ENCODE results near the gene TLL2. TPM values are rescaled to one million over a fixed set of nuclear protein-coding genes. Genes with fewer than 3 reads are reported as not detected.
"Not testable (repeated sequence)": the region's sequence is repeated elsewhere in the genome, so short reads cannot be mapped to it uniquely, and the experiment has no call there.

The TLL2 gene
- 1 to 10 TPM in 1 of 4 donors, under 1 TPM in 2, not detected in 1; 0.46 to 1.6 (median 0.54) TPM for polyA plus RNA-seq
- long read RNA-seq, donor 1, result 0 reads
- long read RNA-seq, donor 2, result 0 reads
- long read RNA-seq, donor 3, result 0 reads
- long read RNA-seq, donor 4, result 0 reads
- long read RNA-seq, donor 5, result 0 reads
- long read RNA-seq, donor 6, result 0 reads
- long read RNA-seq, donor 7, result 0 reads
- long read RNA-seq, donor 8, result 0 reads
- long read RNA-seq, donor 9, result 0 reads
- long read RNA-seq, donor 10, result 0 reads

DNA sequence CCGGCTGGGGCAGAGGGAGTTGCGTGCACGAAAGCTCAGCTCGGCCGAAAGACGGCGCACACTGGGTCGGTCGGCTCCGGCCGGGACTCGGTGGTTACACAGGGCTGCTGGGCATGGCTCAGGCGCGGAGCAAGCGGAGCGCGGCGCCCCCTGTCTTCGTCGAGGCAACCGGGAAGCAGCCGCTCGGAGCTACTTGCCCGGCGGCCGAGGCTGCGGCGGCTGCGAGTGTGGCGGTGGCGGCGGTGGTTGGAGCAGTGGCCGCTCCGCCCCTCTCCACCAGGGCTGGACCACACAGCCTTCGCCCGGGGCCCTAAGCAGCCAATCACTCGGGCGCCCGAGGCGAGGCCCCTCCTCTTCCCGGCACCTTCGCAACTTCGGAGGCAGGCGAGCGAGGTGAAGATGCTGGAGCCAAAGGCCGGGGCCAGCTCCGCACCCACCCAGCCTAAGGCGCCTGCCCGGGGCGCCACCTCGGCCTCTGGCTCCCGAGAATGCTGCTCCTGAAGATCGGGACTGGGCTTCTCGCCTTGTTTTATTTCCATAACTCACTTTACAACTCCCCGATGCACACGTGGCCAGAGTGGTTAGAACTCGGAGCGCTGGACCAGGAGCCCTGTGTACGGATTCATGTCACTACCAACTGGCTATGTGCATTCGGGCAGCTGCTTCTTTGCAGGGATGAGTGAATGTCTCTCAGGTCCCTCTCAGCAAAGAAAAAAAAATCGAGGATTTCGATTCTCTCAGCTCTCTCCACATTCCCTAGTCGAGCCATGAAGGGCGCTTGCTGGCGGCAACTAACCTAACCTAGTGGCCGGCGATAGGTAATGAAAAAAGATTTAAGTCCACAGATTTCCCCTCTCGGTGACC lies at the start of gene TLL2:
TLL2 (minus strand) TSS at position 229 of the 864 bp plus-strand sequence. CDS start 241 bp downstream, outside the sequence.
- no peak within 1 kb of the TSS for H3K27ac ChIP-seq (ENCODE audit: low read depth in 1 of 3, low read length in 2 of 3)
- 1 to 2% (median 2%) methylated on average over 50 to 68 of the region's 68 CpGs for WGBS, 3 donors
- peaks cover 0 to 17% (median 5%) of the 10 kb centered on the region in 3 donors for H3K4me1 ChIP-seq (ENCODE audit: control insufficient read depth in 3 of 3, insufficient read depth in 2 of 3, low read depth in 1 of 3, low read length in 2 of 3)
- DNase-seq (peak; percentile 88 to 89), FAIRE-seq (no peak)
- peaks cover 0 to 41% (median 3%) of the 10 kb centered on the region in 3 donors for H3K27me3 ChIP-seq (ENCODE audit: control insufficient read depth in 3 of 3, insufficient read depth in 3 of 3, low read length in 3 of 3)
- no peaks in the 10 kb centered on the region for H3K9me3 ChIP-seq (ENCODE audit: control insufficient read depth in 2 of 2, insufficient read depth in 1 of 2, low read depth in 1 of 2, low read length in 1 of 2)
- H3K4me3 ChIP-seq (ENCODE audit: low read depth in 1 of 3, low read length in 3 of 3), result peak within 1 kb of the TSS; percentile 24 to 64 (median 42)
- H3K36me3 ChIP-seq (ENCODE audit: control insufficient read depth in 3 of 3, insufficient read depth in 2 of 3, low read depth in 1 of 3, low read length in 3 of 3), result no peaks in the 10 kb centered on the region

DNA sequence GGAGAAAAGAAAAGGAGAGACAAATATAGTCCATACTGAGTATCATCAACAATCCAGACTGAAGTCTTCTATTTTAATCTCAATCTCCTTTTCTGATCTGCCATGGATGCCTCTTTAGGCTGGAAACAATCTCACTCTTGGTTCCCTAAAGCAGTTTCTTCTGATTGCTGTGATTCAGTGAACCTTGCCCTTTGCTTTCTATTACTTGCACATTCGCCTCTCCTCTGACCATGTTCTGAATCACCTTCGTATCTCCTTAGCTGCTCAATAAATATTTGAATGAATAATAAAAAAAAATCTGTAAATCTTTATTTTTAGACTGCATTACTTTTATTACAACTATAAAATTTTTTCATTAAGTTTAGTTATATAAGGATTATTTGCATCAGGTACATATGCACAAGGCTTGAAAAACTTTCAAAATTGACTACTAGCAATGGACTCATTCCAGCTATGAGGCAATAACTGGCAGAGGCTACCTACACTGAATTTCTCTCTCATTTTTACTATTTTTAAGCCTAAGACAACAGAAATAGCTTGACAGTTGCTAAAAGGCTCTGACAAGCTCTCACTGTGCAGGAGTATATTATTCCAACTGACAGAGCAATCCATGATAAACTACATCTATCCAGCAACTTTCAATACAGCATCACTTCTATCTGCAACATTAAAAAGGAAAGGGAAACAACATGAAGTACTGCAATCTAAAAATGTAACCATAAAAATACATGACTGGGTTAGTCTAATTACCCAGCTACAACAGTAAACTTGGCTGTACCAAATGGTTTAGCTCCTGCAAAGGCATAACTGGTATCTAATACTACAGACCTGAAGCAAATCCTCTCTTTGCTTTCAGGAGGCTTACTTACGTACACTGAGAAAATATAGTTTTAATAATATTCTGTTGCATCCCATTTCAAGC lies 47.5 kb upstream of the TLL2 start:
- 41 to 77% (median 63%) methylated on average over 3 of the region's 3 CpGs for WGBS, 3 donors
- DNase-seq (peak; percentile 55 to 83), FAIRE-seq (peak; percentile 91)
- Histone ChIP-seq H3K27me3 (ENCODE audit: control insufficient read depth in 3 of 3, insufficient read depth in 3 of 3, low read length in 3 of 3) (no peaks in the 10 kb centered on the region), H3K4me3 (ENCODE audit: low read depth in 1 of 3, low read length in 3 of 3) (no peak overlapping the region), H3K27ac (ENCODE audit: low read depth in 1 of 3, low read length in 2 of 3) (no peak overlapping the region), H3K9me3 (ENCODE audit: control insufficient read depth in 2 of 2, insufficient read depth in 1 of 2, low read depth in 1 of 2, low read length in 1 of 2) (no peaks in the 10 kb centered on the region), H3K4me1 (ENCODE audit: control insufficient read depth in 3 of 3, insufficient read depth in 2 of 3, low read depth in 1 of 3, low read length in 2 of 3) (peaks cover 0 to 3% (median 0%) of the 10 kb centered on the region in 3 donors), H3K36me3 (ENCODE audit: control insufficient read depth in 3 of 3, insufficient read depth in 2 of 3, low read depth in 1 of 3, low read length in 3 of 3) (peaks cover 11 to 16% (median 14%) of the 10 kb centered on the region in 3 donors)

DNA sequence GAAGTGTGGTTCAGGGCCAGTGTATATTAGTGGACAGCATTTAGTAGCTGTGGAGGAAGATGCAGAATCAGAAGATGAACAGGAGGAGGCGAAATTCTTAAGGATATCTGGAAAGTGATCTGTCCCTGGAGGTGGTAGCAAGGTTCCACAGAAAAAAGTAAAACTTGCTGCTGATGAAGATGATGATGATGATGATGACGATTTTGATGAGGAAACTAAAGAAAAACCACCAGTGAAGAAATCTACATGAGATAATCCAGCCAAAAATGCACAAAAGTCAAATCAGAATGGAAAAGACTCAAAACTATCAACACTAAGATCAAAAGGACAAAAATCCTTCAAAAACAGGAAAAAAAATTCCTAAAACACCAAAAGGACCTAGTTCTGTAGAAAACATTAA lies 46.8 kb upstream of the TLL2 start:
- Histone ChIP-seq H3K4me1 (ENCODE audit: control insufficient read depth in 3 of 3, insufficient read depth in 2 of 3, low read depth in 1 of 3, low read length in 2 of 3) (peaks cover 0 to 3% (median 0%) of the 10 kb centered on the region in 3 donors), H3K36me3 (ENCODE audit: control insufficient read depth in 3 of 3, insufficient read depth in 2 of 3, low read depth in 1 of 3, low read length in 3 of 3) (peaks cover 11 to 16% (median 14%) of the 10 kb centered on the region in 3 donors), H3K27me3 (ENCODE audit: control insufficient read depth in 3 of 3, insufficient read depth in 3 of 3, low read length in 3 of 3) (no peaks in the 10 kb centered on the region), H3K27ac (ENCODE audit: low read depth in 1 of 3, low read length in 2 of 3) (no peak overlapping the region), H3K4me3 (ENCODE audit: low read depth in 1 of 3, low read length in 3 of 3) (no peak overlapping the region), H3K9me3 (ENCODE audit: control insufficient read depth in 2 of 2, insufficient read depth in 1 of 2, low read depth in 1 of 2, low read length in 1 of 2) (no peaks in the 10 kb centered on the region)
- 77 to 92% (median 81%) methylated on average over 2 of the region's 2 CpGs for WGBS, 3 donors
- DNase-seq (no peak), FAIRE-seq (no peak)

DNA sequence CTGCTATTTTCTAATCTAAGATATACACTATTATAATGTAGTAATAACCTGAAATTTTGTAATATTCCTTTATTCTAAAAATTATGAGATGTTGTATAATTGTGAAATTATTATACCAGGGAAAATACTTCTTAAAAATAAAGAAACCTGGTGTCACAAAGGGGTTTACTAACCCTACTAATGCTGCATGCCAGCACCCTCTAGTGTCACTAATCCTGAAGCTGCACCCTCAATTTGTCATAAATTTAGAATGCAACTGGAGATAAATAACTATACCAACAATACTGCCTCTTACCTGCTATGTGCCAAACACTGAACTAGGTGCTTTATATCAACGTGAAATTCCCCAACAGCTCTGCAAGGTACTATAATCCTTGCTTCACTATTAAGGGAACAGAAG lies 42.3 kb upstream of the TLL2 start:
- no peaks in the 10 kb centered on the region for H3K4me1 ChIP-seq (ENCODE audit: control insufficient read depth in 3 of 3, insufficient read depth in 2 of 3, low read depth in 1 of 3, low read length in 2 of 3)
- peaks cover 10 to 15% (median 10%) of the 10 kb centered on the region in 3 donors for H3K36me3 ChIP-seq (ENCODE audit: control insufficient read depth in 3 of 3, insufficient read depth in 2 of 3, low read depth in 1 of 3, low read length in 3 of 3)
- no peak overlapping the region for H3K27ac ChIP-seq (ENCODE audit: low read depth in 1 of 3, low read length in 2 of 3)
- 31 to 75% (median 43%) methylated on average over 1 of the region's 1 CpG for WGBS, 3 donors
- no peaks in the 10 kb centered on the region for H3K9me3 ChIP-seq (ENCODE audit: control insufficient read depth in 2 of 2, insufficient read depth in 1 of 2, low read depth in 1 of 2, low read length in 1 of 2)
- H3K4me3 ChIP-seq (ENCODE audit: low read depth in 1 of 3, low read length in 3 of 3), result no peak overlapping the region
- peak in 1 of 2 donors; percentile 19 for DNase-seq
- FAIRE-seq, result no peak
- no peaks in the 10 kb centered on the region for H3K27me3 ChIP-seq (ENCODE audit: control insufficient read depth in 3 of 3, insufficient read depth in 3 of 3, low read length in 3 of 3)

DNA sequence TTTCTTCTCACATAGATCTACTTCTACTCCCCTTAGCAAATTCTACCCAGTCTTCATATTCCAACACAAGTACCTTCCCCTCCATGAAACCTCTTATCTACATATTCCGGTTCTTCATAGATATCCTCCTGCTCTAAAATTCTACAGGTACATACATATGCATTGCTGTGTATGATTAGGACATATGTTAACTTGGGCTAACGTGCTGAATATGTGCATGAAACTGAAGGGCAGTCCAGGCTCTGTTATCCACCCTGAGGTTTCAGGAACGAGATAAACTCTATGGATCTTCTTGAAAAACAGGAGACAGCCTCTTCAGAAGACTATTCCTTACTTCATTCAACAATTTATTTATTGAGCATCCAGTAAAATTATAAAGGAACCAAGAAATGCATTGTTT lies 41.6 kb upstream of the TLL2 start:
- H3K4me1 ChIP-seq (ENCODE audit: control insufficient read depth in 3 of 3, insufficient read depth in 2 of 3, low read depth in 1 of 3, low read length in 2 of 3), result no peaks in the 10 kb centered on the region
- H3K27ac ChIP-seq (ENCODE audit: low read depth in 1 of 3, low read length in 2 of 3), result no peak overlapping the region
- WGBS, 3 donors, result 91 to 94% (median 92%) methylated on average over 3 of the region's 3 CpGs
- DNase-seq, result no peak
- no peaks in the 10 kb centered on the region for H3K9me3 ChIP-seq (ENCODE audit: control insufficient read depth in 2 of 2, insufficient read depth in 1 of 2, low read depth in 1 of 2, low read length in 1 of 2)
- no peak for FAIRE-seq
- no peaks in the 10 kb centered on the region for H3K27me3 ChIP-seq (ENCODE audit: control insufficient read depth in 3 of 3, insufficient read depth in 3 of 3, low read length in 3 of 3)
- H3K36me3 ChIP-seq (ENCODE audit: control insufficient read depth in 3 of 3, insufficient read depth in 2 of 3, low read depth in 1 of 3, low read length in 3 of 3), result peaks cover 10 to 15% (median 12%) of the 10 kb centered on the region in 3 donors
- no peak overlapping the region for H3K4me3 ChIP-seq (ENCODE audit: low read depth in 1 of 3, low read length in 3 of 3)

DNA sequence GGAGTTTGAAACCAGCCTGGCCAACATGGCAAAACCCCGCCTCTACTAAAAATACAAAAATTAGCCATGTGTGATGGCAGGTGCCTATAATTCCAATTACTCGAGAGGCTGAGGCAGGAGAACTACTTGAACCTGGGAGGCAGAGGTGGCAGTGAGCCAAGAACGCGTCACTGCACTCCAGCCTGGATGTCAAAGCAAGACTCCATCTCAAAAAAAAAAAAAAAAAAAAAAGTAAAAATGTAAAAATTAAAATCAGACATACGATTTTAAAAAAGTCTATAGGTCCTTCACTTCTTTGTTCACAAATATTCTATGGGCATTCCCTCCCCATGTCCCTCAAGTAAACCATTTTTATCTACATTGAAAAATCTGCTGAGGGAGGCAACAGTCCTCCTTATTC lies 34.9 kb upstream of the TLL2 start:
- H3K36me3 ChIP-seq (ENCODE audit: control insufficient read depth in 3 of 3, insufficient read depth in 2 of 3, low read depth in 1 of 3, low read length in 3 of 3), result peaks cover 6 to 22% (median 11%) of the 10 kb centered on the region in 3 donors
- 73 to 83% (median 75%) methylated on average over 5 of the region's 5 CpGs for WGBS, 3 donors
- no peaks in the 10 kb centered on the region for H3K9me3 ChIP-seq (ENCODE audit: control insufficient read depth in 2 of 2, insufficient read depth in 1 of 2, low read depth in 1 of 2, low read length in 1 of 2)
- FAIRE-seq (no peak), DNase-seq (no peak)
- no peaks in the 10 kb centered on the region for H3K27me3 ChIP-seq (ENCODE audit: control insufficient read depth in 3 of 3, insufficient read depth in 3 of 3, low read length in 3 of 3)
- no peak overlapping the region for H3K4me3 ChIP-seq (ENCODE audit: low read depth in 1 of 3, low read length in 3 of 3)
- H3K27ac ChIP-seq (ENCODE audit: low read depth in 1 of 3, low read length in 2 of 3), result no peak overlapping the region
- H3K4me1 ChIP-seq (ENCODE audit: control insufficient read depth in 3 of 3, insufficient read depth in 2 of 3, low read depth in 1 of 3, low read length in 2 of 3), result no peaks in the 10 kb centered on the region

DNA sequence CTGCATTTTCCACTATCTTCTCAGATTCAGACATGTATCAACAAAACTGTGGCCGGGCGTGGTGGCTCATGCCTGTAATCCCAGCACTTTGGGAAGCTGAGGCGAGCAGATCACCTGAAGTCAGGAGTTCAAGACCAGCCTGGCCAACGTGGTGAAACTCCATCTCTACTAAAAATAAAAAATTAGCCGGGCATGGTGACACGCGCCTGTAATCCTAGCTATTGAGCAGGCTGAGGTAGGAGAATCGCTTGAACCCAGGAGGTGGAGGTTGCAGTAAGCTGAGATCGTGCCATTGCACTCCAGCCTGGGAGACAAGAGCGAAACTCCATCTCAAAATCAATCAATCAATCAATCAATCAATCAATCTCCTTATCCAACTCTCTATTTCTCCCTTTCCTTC lies 31.8 kb upstream of the TLL2 start:
- not testable (repeated sequence) for H3K4me3 ChIP-seq (ENCODE audit: low read depth in 1 of 3, low read length in 3 of 3); DNase-seq; H3K4me1 ChIP-seq (ENCODE audit: control insufficient read depth in 3 of 3, insufficient read depth in 2 of 3, low read depth in 1 of 3, low read length in 2 of 3); H3K27me3 ChIP-seq (ENCODE audit: control insufficient read depth in 3 of 3, insufficient read depth in 3 of 3, low read length in 3 of 3); H3K27ac ChIP-seq (ENCODE audit: low read depth in 1 of 3, low read length in 2 of 3); H3K9me3 ChIP-seq (ENCODE audit: control insufficient read depth in 2 of 2, insufficient read depth in 1 of 2, low read depth in 1 of 2, low read length in 1 of 2); FAIRE-seq
- H3K36me3 ChIP-seq (ENCODE audit: control insufficient read depth in 3 of 3, insufficient read depth in 2 of 3, low read depth in 1 of 3, low read length in 3 of 3), result peaks cover 9 to 20% (median 11%) of the 10 kb centered on the region in 3 donors
- 92 to 95% (median 94%) methylated on average over 10 of the region's 10 CpGs for WGBS, 3 donors

DNA sequence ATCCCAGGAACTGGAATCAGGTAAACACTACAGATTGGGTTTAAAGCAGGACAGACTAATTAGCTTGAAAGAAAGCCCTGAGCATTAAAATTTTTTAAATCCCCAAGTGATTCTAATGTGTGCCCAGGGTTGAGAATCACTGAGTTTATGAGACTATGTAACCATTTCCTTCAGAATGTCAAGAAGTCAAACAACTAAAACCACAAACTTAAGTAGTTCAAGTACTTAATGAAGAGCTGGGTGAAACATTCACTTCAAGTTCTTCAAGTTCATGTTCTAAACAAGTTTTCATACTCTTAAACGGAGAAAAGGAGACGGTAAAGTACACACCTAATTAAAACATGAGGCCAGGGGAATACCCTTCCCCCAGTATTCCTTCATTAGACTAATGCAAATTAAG lies 28.2 kb upstream of the TLL2 start:
- FAIRE-seq, result no peak

More for the DNA sequence above, 28.2 kb upstream of the TLL2 start:
- 81 to 96% (median 94%) methylated on average over 2 of the region's 2 CpGs for WGBS, 3 donors
- H3K27ac ChIP-seq (ENCODE audit: low read depth in 1 of 3, low read length in 2 of 3), result no peak overlapping the region
- H3K36me3 ChIP-seq (ENCODE audit: control insufficient read depth in 3 of 3, insufficient read depth in 2 of 3, low read depth in 1 of 3, low read length in 3 of 3), result peaks cover 7 to 11% (median 7%) of the 10 kb centered on the region in 3 donors
- no peak for DNase-seq
- H3K4me3 ChIP-seq (ENCODE audit: low read depth in 1 of 3, low read length in 3 of 3), result no peak overlapping the region
- no peaks in the 10 kb centered on the region for H3K27me3 ChIP-seq (ENCODE audit: control insufficient read depth in 3 of 3, insufficient read depth in 3 of 3, low read length in 3 of 3)
- no peaks in the 10 kb centered on the region for H3K9me3 ChIP-seq (ENCODE audit: control insufficient read depth in 2 of 2, insufficient read depth in 1 of 2, low read depth in 1 of 2, low read length in 1 of 2)
- H3K4me1 ChIP-seq (ENCODE audit: control insufficient read depth in 3 of 3, insufficient read depth in 2 of 3, low read depth in 1 of 3, low read length in 2 of 3), result no peaks in the 10 kb centered on the region
